Colonic mucosa (tissue), 4 donors: ENCODE measurements around the gene CDKN2AIP. TPM values are rescaled to one million over a fixed set of nuclear protein-coding genes. Genes with fewer than 3 reads are reported as not detected.

Experiments used
- DNase-seq: peaks from one replicate; pipeline ENCODE4 v3.0.0-alpha.2; 2020
- H3K27ac ChIP-seq: fragments of 200-600 bp; one replicate; pipeline ENCODE4 v1.8.0; 2021
- H3K27me3 ChIP-seq: fragments of 200-600 bp; one replicate; pipeline ENCODE4 v1.8.0; 2021
- H3K36me3 ChIP-seq: fragments of 200-600 bp; one replicate; pipeline ENCODE4 v1.8.0; 2021
- H3K4me1 ChIP-seq: fragments of 200-600 bp; one replicate; pipeline ENCODE4 v1.8.0; 2021; ENCODE audit warnings: mild to moderate bottlenecking
- H3K4me3 ChIP-seq: fragments of 200-600 bp; one replicate; pipeline ENCODE4 v1.8.0; 2021
- H3K9ac ChIP-seq, 2 donors: one replicate each; pipeline ENCODE4 v1.7.0; 2013; ENCODE audit warnings: control low read depth in 2 of 2, low read depth in 2 of 2, low read length in 2 of 2
- H3K9me3 ChIP-seq: fragments of 200-600 bp; one replicate; pipeline ENCODE4 v1.8.0; 2021
- intact Hi-C: fragments of 100-400 bp; cut with DNase I; formaldehyde crosslinking; loops from one replicate; pipeline ENCODE4 v1.14.1; 2022
- total RNA-seq, 2 donors: library from RNA; stranded (reverse); fragmentation: NEBNext Ultra II Directional in 1 of 2; extraction: Animal tissue kit (Norgen Biotek cat#: 25700) in 1 of 2; gene quantifications; one replicate each; pipeline ENCODE4 v1.2.1, GENCODE V29; 2021
- TF ChIP-seq, protein P1 (sequence below): fragments of 200-600 bp; IDR thresholded peaks from one replicate; pipeline ENCODE4 v1.8.0; 2022; ENCODE audit warnings: antibody characterized with exemption, mild to moderate bottlenecking
- donor health status: healthy.
- donor health status: DM: no; HTN: no; CAD: no.
- donor health status: DM: no; HTN: no; CAD: no.

CDKN2AIP gene
- total RNA-seq, 2 donors from 2014 or later: 17.5 to 23.5 TPM

DNA sequence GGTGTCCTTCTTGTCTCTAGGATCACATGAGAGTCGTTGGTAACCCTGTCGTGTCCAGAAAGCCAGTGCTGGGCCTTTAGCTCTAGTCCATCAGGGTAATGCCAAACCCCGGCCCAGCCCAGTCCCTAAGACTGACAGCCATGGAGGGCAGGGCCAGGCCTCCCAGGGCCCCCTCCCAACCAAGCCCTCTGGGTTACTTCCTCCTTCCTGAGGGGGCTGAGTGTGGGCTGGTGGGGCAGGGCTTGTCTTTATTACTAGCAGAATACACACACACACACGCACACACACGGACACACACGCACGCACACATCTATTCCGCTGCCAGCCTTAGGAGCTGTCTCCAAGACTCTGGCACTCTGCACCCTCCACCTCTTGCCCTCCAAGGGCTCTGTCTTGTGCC, 35.6 kb upstream of the CDKN2AIP start:
- peak; percentile 70 for DNase-seq
- Histone ChIP-seq H3K27ac (peak overlapping the region; percentile 4), H3K4me3 (no peak overlapping the region), H3K9me3 (no peaks in the 10 kb centered on the region), H3K36me3 (no peaks in the 10 kb centered on the region), H3K27me3 (no peaks in the 10 kb centered on the region), H3K9ac (peak overlapping the region in 1 of 2 donors; percentile 57), H3K4me1 (no peaks in the 10 kb centered on the region)
- TF ChIP-seq, protein P1, sequence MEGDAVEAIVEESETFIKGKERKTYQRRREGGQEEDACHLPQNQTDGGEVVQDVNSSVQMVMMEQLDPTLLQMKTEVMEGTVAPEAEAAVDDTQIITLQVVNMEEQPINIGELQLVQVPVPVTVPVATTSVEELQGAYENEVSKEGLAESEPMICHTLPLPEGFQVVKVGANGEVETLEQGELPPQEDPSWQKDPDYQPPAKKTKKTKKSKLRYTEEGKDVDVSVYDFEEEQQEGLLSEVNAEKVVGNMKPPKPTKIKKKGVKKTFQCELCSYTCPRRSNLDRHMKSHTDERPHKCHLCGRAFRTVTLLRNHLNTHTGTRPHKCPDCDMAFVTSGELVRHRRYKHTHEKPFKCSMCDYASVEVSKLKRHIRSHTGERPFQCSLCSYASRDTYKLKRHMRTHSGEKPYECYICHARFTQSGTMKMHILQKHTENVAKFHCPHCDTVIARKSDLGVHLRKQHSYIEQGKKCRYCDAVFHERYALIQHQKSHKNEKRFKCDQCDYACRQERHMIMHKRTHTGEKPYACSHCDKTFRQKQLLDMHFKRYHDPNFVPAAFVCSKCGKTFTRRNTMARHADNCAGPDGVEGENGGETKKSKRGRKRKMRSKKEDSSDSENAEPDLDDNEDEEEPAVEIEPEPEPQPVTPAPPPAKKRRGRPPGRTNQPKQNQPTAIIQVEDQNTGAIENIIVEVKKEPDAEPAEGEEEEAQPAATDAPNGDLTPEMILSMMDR: no peak
- intact Hi-C loops: loop anchor here (10.0 kb wide), 2 partner anchors 144 to 334 kb away; no protein-coding TSS in a partner anchor

- Histone ChIP-seq H3K27me3 (no peaks in the 10 kb centered on the region), H3K4me3 (no peak overlapping the region), H3K9me3 (no peaks in the 10 kb centered on the region), H3K36me3 (no peaks in the 10 kb centered on the region), H3K4me1 (no peaks in the 10 kb centered on the region), H3K27ac (no peak overlapping the region), H3K9ac (peak overlapping the region in 1 of 2 donors; percentile 57)
- TF ChIP-seq, protein P1: no peak
- no peak for DNase-seq
- intact Hi-C loops: loop anchor here (10.0 kb wide), 2 partner anchors 145 to 335 kb away; no protein-coding TSS in a partner anchor
These were observed 35.0 kb upstream of the CDKN2AIP start for GRCh38 chr4:183409483-183409882.

GRCh38 chr4:183409934-183410333, 34.5 kb upstream of the CDKN2AIP start:
- Histone ChIP-seq H3K36me3 (no peaks in the 10 kb centered on the region), H3K27ac (no peak overlapping the region), H3K27me3 (no peaks in the 10 kb centered on the region), H3K9ac (no peak overlapping the region), H3K4me3 (no peak overlapping the region), H3K4me1 (no peaks in the 10 kb centered on the region), H3K9me3 (no peaks in the 10 kb centered on the region)
- no peak for DNase-seq
- TF ChIP-seq, protein P1: no peak
- intact Hi-C loops: loop anchor here (10.0 kb wide), 2 partner anchors 145 to 335 kb away; no protein-coding TSS in a partner anchor

DNA sequence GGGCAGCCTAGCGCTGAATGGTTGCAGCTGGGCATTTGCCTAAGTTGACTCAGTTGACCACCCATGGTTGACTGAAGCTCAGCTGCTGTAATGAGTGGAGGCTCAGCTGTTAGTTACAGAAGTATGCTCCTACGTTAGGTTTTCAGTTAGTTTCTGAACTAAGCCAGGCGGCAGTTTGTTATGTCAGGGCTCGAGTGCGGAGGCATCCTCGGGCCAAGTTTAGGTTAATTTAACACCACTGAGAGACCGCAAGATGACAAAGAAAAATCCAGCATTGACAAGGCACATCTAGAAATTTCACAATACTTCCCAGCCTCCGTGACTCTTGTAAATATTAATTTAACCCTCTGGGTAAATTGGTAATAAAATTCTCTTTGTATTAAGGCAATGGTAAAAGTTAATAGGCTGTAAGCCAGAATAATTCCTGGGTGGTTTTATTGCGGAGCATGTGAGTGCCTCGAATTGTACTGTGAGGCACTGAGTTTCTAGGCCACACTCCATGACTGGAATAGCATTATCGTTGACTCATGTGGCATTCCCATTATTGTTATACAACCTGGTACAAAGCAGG, 33.1 kb upstream of the CDKN2AIP start:
- TF ChIP-seq, protein P1: no peak
- H3K9ac ChIP-seq: no peak overlapping the region
- no peak overlapping the region for H3K4me3 ChIP-seq
- DNase-seq: no peak
- H3K36me3 ChIP-seq: no peaks in the 10 kb centered on the region
- intact Hi-C loops: no loop called here
- no peaks in the 10 kb centered on the region for H3K4me1 ChIP-seq
- H3K9me3 ChIP-seq: no peaks in the 10 kb centered on the region
- H3K27ac ChIP-seq: no peak overlapping the region
- no peaks in the 10 kb centered on the region for H3K27me3 ChIP-seq

DNA sequence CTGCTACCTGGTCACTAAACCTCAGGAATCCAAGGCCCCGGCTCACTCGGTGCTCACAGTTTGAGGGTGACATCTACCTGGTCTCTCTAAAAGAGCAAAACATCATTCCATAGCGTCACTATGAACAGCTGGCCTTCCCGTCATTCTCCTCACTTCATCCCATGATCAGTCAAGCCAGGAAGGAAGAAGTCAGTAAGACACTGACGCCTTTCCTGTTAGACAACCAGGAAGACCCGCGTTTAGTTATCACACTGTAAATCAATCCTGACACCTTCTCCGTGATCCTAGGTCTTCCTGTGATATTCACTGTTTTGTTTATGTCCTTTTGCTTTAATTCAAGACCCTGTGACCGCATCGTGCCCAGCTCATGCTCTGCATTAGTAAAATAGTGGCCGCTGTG, 31.6 kb upstream of the CDKN2AIP start:
- Histone ChIP-seq H3K9me3 (no peaks in the 10 kb centered on the region), H3K4me1 (no peaks in the 10 kb centered on the region), H3K36me3 (no peaks in the 10 kb centered on the region), H3K4me3 (no peak overlapping the region), H3K27me3 (no peaks in the 10 kb centered on the region), H3K27ac (no peak overlapping the region), H3K9ac (no peak overlapping the region)
- intact Hi-C loops: no loop called here
- TF ChIP-seq, protein P1: no peak
- DNase-seq: no peak
